SK-N-SH treated with all-trans-retinoic acid at 6 μM for 48 hours (cell line): ENCODE results near the gene MAML2.

Experiments used
- BACH2 ChIP-seq: fragments of 250-450 bp; sonication (Bioruptor Pico); IDR thresholded peaks from 2 replicates; pipeline ENCODE4 v1.9.0; 2021; ENCODE audit warnings: mild to moderate bottlenecking, borderline replicate concordance
- ESRRG ChIP-seq: fragments of 250-450 bp; sonication (Bioruptor Pico); IDR thresholded peaks from 2 replicates; pipeline ENCODE4 v1.6.1; 2021; ENCODE audit warnings: mild to moderate bottlenecking
- ISL1 ChIP-seq: fragments of 250-450 bp; sonication (Bioruptor Pico); IDR thresholded peaks from 2 replicates; pipeline ENCODE4 v2.1.2; 2022; ENCODE audit warnings: mild to moderate bottlenecking, moderate library complexity
- TCF4 ChIP-seq: fragments of 250-450 bp; sonication (Bioruptor Pico); IDR thresholded peaks from 2 replicates; pipeline ENCODE4 v1.8.0; 2021; ENCODE audit warnings: mild to moderate bottlenecking, moderate library complexity, borderline replicate concordance
- ZC3H10 ChIP-seq: fragments of 250-450 bp; sonication (Bioruptor Pico); IDR thresholded peaks from 2 replicates; pipeline ENCODE4 v1.5.1; 2021; ENCODE audit warnings: mild to moderate bottlenecking, moderate library complexity
- ZFP30 ChIP-seq: fragments of 450-650 bp; formaldehyde crosslinking; IDR thresholded peaks from 2 replicates; pipeline ENCODE4 v1.5.0; 2022; ENCODE audit warnings: mild to moderate bottlenecking, moderate library complexity
- TF ChIP-seq, protein P1 (sequence below): fragments of 250-450 bp; sonication (Bioruptor Pico); IDR thresholded peaks from 2 replicates; pipeline ENCODE4 v1.8.0; 2020; ENCODE audit warnings: mild to moderate bottlenecking, moderate library complexity, borderline replicate concordance
- TF ChIP-seq, protein P2 (sequence below): fragments of 250-450 bp; sonication (Bioruptor Pico); IDR thresholded peaks from 2 replicates; pipeline ENCODE4 v1.5.0; 2020; ENCODE audit warnings: mild to moderate bottlenecking, moderate library complexity
- TF ChIP-seq, protein P3 (sequence below): fragments of 250-450 bp; sonication (Bioruptor Pico); IDR thresholded peaks from 2 replicates; pipeline ENCODE4 v1.5.1; 2020; ENCODE audit warnings: low read depth, mild to moderate bottlenecking, moderate library complexity

DNA sequence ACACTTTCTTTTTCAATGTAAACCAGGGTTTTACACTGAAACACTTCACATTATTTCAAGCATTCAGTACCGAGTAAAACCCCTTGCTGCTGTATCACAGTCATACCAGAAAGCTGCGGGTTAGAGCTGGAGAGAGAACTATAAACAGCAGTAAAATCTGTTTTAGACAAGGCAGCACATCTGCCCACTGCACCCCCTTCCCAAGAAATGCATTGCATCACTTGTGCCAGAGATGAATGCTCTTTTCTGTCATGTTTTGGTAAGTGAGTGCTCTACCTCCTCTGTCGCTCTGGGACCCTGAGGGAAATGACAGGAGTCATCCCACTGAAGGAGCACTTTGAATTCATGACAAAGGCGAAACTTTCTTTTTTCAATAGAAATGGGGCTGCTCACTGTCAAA is 107.2 kb downstream of the MAML2 start:
- TF ChIP-seq BACH2 (no peak), ISL1 (CRISPR knock-in tag) (no peak), ZFP30 (CRISPR knock-in tag) (no peak), TCF4 (CRISPR knock-in tag) (no peak), ESRRG (CRISPR knock-in tag) (no peak), ZC3H10 (no peak)
- TF ChIP-seq, protein P1, sequence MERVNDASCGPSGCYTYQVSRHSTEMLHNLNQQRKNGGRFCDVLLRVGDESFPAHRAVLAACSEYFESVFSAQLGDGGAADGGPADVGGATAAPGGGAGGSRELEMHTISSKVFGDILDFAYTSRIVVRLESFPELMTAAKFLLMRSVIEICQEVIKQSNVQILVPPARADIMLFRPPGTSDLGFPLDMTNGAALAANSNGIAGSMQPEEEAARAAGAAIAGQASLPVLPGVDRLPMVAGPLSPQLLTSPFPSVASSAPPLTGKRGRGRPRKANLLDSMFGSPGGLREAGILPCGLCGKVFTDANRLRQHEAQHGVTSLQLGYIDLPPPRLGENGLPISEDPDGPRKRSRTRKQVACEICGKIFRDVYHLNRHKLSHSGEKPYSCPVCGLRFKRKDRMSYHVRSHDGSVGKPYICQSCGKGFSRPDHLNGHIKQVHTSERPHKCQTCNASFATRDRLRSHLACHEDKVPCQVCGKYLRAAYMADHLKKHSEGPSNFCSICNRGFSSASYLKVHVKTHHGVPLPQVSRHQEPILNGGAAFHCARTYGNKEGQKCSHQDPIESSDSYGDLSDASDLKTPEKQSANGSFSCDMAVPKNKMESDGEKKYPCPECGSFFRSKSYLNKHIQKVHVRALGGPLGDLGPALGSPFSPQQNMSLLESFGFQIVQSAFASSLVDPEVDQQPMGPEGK (CRISPR knock-in tag): no peak
- TF ChIP-seq, protein P2, sequence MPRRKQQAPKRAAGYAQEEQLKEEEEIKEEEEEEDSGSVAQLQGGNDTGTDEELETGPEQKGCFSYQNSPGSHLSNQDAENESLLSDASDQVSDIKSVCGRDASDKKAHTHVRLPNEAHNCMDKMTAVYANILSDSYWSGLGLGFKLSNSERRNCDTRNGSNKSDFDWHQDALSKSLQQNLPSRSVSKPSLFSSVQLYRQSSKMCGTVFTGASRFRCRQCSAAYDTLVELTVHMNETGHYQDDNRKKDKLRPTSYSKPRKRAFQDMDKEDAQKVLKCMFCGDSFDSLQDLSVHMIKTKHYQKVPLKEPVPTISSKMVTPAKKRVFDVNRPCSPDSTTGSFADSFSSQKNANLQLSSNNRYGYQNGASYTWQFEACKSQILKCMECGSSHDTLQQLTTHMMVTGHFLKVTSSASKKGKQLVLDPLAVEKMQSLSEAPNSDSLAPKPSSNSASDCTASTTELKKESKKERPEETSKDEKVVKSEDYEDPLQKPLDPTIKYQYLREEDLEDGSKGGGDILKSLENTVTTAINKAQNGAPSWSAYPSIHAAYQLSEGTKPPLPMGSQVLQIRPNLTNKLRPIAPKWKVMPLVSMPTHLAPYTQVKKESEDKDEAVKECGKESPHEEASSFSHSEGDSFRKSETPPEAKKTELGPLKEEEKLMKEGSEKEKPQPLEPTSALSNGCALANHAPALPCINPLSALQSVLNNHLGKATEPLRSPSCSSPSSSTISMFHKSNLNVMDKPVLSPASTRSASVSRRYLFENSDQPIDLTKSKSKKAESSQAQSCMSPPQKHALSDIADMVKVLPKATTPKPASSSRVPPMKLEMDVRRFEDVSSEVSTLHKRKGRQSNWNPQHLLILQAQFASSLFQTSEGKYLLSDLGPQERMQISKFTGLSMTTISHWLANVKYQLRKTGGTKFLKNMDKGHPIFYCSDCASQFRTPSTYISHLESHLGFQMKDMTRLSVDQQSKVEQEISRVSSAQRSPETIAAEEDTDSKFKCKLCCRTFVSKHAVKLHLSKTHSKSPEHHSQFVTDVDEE (CRISPR knock-in tag): no peak
- TF ChIP-seq, protein P3, sequence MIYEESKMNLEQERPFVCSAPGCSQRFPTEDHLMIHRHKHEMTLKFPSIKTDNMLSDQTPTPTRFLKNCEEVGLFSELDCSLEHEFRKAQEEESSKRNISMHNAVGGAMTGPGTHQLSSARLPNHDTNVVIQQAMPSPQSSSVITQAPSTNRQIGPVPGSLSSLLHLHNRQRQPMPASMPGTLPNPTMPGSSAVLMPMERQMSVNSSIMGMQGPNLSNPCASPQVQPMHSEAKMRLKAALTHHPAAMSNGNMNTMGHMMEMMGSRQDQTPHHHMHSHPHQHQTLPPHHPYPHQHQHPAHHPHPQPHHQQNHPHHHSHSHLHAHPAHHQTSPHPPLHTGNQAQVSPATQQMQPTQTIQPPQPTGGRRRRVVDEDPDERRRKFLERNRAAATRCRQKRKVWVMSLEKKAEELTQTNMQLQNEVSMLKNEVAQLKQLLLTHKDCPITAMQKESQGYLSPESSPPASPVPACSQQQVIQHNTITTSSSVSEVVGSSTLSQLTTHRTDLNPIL (CRISPR knock-in tag): no peak
